Inferior parietal cortex (tissue), 1 donor: ENCODE data around the gene SNRK.

Source experiments
- DNase-seq: peaks from one replicate; pipeline ENCODE4 v3.0.0-alpha.2; 2016; ENCODE audit errors: extremely low spot score

The SNRK gene, protein sequence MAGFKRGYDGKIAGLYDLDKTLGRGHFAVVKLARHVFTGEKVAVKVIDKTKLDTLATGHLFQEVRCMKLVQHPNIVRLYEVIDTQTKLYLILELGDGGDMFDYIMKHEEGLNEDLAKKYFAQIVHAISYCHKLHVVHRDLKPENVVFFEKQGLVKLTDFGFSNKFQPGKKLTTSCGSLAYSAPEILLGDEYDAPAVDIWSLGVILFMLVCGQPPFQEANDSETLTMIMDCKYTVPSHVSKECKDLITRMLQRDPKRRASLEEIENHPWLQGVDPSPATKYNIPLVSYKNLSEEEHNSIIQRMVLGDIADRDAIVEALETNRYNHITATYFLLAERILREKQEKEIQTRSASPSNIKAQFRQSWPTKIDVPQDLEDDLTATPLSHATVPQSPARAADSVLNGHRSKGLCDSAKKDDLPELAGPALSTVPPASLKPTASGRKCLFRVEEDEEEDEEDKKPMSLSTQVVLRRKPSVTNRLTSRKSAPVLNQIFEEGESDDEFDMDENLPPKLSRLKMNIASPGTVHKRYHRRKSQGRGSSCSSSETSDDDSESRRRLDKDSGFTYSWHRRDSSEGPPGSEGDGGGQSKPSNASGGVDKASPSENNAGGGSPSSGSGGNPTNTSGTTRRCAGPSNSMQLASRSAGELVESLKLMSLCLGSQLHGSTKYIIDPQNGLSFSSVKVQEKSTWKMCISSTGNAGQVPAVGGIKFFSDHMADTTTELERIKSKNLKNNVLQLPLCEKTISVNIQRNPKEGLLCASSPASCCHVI

DNA sequence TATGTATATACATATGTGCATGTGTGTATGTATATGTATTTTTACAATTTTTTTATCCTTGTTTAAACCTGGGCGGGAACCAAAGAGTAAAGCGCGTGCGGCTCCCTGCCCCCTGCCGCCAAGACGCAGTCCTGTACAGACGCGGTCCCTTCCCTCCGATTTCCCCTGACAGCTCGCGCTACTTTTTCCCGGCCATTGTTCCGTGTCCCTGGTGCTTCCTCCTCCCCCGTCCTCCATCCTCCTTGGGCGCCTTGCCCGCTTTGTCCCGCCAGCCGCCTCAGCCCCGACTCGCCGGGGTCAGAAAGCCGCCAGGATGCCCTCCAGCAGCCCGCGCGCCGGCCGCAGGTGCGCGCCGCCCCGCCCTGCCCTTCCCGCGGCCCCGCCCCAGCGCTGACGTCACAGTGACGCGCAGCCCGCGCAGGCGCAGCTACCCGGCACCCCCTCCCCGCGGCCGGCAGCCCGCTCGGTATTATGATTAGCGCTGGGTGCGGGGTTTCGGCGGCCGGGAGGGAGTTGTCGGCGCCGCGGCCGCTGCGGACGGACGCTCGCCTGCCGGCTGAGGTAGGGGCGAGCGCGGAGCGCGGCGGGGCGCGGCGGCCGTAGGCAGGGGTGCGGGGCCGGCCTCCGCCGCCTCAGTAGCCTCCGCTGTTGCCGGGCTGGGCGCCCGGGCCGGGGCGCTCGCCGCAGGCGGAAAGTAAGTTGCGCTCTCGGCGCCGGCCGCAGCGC lies at the start of gene SNRK:
SNRK (plus strand) TSS at position 426 of the 726 bp plus-strand sequence. CDS start 16,664 bp downstream, outside the sequence.
- DNase-seq, result peak; percentile 81

DNA sequence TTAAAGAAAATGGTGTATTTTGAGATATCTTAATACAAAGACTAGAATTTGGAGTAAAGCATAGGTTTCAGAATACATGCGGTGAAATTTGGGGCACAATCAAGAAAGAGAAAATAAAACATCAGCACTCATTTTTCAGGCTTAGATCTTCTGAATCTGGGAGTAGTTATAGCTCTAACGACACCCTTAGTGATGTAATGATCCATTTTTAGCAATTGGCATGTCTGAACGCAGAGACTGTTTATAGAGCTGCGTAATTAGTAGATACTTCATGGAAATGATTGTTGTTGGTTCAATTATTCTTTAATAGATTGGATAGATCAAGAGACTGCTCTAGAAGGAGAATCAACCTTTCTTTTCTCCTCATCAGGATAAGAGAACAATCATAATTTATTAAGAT lies 47.5 kb upstream of the SNRK start:
- no peak for DNase-seq

DNA sequence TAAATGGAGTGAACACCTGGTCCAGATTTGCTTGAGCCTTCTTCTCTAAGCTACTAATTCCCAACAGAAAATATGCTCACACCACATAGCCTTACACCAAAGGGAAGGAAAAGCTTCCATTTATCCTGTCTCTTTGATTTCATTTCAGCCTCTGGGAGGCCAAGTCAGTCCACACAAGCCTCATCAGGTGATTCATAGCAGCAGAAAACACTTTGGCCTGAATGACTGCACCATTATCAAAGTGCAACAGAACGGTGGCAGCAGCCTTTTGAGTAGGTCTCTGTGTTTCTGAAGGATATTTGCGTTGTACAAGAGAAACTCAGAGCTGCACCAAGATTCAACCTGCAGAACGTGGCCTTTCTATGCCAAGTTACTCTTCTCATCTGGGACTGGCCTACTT lies 46.6 kb upstream of the SNRK start:
- DNase-seq, result no peak

DNA sequence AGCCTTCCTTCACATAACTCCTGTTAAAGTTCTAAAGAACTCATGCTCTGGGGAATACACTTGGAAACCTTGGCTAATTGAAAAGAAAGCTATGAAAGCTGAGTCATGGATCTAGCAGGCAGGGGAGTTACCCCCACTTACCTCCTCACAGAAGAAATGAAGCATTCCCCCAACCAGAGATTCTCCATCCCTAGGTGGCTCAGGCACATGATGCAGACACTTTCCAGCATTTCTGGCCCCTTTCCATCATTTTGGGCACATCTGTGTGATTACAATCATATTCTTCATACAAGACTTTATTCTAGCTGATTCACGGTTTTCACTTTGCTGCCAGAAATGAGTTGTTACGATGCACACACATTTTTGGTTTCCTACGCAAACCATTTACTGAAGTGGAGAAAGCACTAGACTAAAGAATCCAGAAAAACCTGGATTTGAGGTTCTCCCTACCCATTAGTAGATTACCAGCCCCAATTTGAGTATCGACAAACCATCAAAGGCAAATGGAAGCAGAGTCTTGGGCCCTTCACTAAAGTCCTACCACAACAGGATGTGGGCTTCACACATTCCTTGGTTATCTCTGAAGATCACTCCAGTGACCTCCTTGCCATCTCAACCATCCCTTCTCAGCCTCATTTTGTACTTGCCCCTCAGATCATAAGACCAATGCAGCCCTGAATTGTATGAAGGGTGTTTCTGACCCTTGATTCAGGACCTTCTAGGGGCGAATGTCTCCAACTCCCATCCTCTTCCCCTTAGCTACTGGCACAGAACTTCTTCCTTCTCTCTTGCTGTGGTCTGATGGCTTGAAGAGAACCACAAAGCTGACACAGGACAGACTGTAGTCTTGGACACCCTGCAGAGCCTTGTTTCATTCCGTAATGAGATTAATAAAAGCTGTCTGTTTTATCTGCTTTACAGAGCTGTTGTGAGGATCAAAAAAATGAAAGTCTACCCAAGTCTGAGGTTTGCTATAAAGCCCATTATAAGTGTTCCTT lies 42.5 kb upstream of the SNRK start:
- DNase-seq, result no peak

DNA sequence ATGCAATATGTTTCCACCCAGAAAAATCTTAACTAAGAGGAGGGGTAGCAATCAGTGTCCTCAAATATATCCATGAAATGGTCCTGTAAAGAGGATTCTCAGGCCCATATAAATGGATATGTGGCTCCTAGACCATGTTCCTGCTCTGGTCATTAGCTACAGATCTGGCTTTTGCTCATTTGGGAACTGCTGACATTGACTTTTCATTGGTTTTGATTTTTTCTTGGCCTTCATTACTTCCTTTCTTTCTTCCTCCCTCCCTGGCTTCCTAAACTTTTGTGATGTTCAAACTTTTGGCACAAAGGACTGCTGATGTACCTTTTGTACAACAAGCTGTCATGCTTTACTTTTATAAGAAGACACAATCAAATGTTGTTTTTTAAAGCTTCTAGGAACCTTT lies 41.6 kb upstream of the SNRK start:
- no peak for DNase-seq

DNA sequence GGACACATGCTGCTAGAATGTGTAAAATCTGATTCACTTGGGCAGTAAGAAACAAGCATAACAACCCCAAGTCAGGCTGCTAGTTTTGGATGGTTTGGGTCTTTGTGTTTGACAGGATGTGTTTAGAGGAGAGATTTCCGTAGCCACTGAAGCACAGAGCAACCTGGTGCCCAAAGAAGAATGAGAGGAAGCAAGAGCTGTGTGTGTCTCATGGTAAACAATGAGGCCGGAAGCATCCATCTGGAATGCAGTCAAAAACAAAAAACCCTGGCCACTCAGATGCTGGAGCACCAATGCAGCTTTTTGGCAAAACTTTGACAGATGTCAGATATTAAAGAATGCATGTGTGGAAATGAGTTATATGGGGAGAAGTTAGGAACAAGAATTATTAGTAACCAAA lies 39.4 kb upstream of the SNRK start:
- no peak for DNase-seq

DNA sequence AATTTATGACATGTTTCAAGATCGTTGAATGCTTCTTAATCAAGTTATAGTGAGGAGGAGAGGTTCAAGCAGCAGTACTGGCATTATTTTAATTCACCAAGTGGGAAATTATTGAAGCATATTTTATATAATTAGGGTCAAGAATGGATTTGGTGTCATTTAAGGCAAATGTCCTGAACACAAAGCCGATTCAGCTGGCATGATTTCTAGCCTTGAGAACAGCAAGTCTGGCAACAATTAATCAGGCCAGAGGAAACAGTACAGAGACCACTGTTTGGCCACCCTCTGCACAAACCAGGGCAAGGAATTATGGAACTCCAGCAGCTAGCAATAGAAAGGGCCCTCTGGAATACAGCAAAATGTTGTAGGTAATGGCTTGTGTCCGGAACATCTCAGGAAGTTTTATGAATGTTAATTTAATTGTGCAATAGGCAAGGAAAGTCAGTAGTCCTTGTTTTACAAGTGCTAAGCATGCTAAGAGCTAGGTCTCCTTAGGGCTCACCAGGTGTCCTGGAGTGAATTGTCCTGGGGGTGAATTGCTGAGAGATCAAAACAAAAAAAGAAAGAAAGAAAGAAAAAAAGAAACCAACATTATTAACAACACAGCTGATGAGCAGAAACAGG lies 38.7 kb upstream of the SNRK start:
- DNase-seq, result no peak

DNA sequence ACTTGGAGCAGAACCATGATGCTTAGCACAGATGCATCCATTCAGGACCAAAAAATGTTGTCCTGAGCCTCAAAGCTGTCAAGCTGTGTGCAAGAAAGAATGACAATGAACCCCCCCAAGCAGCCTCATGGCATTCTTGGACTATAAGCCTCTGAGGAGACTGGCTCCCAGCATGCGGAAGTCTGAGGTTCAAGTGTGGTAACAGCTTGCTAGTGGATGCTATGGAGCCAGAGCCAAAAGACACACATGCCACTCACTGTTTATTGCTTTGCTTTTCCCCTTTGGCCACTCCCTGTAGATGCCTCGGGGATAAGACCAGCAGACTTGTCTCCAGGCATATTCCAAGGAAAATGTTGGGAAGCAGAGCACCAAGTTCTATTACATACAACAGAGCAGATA lies 38.2 kb upstream of the SNRK start:
- no peak for DNase-seq

DNA sequence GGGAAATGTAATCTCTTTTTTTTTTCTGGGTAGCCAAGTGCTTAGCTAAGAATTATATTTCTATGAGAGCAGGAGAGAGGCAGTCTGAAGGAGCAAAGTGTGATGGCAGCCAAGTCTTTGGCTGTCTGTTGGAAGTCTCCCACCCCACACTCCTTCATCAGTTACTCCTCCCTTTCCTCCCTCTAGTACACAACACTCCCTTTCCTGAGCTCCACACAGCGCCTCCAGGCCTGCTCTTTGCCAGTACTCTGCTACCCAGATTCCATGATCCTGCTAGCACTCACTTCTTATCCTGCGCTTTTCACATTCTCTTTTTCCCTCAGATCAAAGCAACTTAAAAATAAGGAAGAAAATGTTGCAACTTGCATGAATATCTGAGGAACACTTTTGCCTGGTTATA lies 37.4 kb upstream of the SNRK start:
- no peak for DNase-seq

DNA sequence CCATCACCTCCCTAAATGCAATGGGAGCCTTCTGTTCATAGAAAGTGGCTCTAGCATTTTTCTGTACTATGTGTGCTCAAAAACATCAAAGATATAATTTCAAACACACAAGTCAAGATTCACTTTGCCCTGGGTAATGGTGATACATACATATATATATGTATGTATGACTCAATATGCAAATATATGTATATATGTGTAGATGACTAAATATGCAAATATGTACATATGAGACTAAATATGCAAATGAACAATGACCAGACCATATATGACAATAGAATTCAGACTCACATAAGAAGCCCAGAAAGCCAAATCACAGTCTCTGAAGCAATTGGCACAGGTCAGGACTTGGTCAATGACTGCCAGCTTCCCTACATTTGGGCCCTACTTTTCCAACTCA lies 36.9 kb upstream of the SNRK start:
- DNase-seq, result no peak

DNA sequence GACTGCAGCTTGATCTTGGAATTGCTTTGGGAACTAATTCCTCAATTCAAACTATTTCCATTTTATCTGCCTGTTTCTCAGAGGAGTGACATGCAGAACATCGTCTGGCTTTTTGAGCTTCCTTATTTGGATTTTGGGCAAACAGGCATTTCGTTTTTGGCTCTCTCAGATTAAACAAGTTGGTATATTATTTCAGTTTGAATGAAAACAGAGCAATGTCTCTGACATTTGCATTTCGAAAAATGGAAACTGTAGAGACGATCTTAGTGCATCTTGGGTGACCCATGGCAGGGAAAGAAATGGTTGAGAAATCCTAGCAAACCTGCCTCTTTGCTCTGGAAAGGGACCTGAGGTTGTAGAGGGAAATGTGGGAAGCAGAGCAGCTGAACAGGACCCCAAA lies 33.0 kb upstream of the SNRK start:
- DNase-seq, result no peak

DNA sequence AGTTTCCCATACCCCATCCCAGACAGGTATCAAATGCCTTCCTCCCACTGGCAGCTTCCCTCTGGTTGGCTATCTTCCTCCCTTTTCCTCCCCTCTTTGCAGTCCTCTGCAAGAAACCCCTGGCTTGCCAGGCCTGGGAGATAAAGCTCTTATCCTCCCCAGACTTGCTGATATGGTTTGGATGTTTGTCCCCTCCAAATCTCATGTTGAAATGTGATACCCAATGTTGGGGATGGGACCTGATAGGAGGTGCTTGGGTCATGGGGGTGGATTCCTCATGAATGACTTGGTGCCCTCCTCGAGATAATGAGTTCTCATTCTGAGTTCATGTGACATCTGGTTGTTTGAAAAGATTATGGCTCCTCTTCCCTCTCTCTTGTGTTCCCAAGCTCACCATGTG lies 32.2 kb upstream of the SNRK start:
- DNase-seq, result no peak

DNA sequence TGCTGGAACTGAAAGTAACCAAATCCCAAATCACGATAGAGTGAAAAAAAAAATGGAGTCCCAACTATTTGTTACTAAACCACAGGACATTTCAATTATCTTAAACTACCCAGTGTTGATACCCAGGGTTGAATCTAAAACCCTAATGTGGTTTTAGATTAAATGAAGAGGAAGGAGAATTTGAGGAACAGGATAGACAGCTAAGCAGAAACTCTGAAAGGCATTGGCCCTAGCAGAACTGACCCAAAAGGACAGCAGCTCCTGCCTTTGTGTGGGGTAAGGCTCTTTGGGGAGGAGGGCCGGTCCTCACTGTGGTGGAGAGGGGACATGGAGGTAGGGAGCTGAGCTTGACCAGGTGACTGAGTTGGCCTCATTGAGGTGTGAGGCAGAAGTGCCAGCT lies 30.7 kb upstream of the SNRK start:
- no peak for DNase-seq

DNA sequence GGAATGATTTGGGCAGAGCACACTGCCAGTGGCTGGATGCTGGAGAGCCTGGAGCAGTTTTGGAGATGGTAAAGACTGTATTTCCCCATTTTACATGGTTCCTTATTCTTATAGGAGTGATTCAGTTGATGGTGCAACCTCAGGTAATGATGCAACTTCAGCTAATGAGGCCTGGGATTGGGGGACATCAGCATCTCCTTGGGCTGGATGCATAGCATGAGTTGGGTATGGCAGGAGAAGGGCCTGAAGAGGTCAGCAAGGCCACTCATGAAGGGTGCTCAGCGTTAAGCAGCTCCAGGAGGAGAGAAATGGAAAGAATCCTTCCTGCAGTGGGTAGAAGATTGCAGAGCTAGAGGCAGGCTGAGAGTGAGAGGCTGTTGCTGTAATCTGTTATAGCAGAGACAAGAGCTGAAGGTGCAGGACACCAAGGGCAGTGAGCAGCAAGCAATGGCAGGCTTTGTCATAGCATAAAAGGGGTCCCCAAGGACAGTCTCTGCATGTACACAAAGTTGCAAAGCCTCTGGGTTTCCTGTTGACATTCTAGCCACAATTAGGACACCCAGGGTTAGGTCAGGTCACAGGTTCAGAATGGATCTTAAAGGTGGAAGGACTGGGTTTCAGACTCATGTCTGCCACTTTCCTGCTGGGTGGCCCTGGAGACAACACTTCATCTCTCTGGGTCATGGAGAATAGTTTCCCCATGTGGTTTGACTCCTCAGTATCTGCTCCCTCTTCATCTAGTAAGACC lies 29.5 kb upstream of the SNRK start:
- DNase-seq, result no peak

DNA sequence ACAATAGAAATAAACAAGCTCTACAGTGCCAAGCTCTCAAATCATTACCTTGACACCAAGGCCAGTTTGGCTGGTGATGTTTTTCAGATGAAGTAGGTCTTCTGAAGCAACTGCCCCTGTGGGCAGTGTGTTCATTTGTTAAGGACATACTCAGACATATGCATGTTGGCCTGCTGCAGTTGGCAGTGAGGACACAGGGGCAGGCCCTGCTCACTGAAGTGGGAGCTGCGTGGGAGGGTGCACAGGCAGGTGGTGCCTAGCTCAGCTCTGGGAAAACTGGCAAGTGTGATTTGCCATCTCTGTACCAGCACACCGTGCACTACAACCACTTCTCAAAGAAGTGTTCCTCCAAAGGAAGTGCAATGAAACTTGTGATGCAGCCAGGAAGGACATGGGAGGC lies 28.5 kb upstream of the SNRK start:
- DNase-seq, result no peak

DNA sequence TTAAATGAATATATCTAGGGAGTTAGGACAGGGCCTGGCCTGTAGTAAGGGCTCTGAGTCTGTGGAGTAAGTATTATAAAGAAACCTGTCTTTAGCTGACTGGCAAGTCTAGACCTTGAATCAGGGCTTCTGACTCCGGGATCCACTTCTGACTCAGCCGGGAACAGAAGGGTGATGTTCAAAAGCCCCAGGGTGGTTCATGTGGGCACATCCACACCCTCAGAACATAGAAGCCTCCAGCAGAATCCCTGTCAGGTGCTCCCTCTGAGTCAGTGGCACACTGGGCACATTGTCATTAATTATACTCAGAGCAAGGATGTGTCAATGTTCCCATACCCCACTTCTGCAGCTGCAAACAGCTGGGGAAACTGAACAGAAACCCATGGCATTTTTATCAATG lies 26.7 kb upstream of the SNRK start:
- DNase-seq, result no peak

DNA sequence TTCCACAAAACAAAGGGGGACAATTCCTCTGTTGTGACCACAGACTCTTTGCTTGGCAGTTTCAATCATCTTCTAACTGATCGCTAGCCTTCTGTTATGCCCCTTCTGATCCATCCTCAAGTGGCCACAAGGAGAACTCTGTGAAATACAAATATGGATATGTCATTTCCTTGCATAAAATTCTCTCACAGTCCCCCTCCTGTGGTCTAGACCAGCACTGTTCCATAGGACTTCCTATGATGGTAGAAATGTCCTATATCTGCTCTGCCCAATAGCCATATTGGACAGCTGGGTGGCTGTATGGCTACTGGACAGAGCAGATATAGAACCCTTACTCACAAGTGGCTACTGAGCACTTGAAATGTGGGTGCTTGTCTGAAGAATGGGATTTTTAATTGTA lies 25.9 kb upstream of the SNRK start:
- no peak for DNase-seq

DNA sequence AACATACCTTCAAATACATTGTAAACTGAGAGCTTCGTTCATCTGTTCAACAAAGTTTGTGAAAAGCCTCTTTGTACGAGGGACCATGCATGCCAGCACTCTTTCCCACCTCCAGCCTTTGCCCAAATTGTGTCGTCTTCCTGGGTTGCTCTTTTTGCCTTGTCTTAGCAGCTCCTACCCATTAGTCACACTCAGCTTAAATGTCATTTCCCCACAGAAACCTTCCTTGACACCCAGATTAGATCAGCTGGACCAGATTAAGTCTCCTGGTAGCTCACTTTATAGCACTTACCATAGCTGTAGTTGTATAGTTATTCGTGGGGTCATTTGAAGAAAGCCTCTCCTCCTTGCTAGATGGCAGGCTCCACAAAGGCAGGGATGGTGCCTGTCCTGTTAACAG lies 24.1 kb upstream of the SNRK start:
- no peak for DNase-seq

DNA sequence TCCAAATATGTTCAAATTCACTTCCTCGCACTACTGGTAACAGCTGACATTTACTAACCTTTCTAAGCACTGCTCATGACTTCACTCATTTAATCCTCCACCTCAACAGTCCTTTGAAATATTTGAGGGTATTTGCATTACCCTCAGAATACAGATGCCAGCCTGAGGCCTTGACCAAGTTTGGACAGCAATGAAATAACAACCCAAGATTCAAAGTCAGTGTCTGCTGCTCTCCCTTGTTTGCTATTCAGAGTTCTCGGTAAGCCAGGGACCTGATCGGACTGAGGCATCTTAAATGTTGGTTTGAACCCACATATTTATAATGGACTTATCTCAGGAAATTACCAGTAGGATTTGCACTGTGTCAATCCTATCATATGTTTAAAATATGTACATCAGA lies 19.9 kb upstream of the SNRK start:
- no peak for DNase-seq

DNA sequence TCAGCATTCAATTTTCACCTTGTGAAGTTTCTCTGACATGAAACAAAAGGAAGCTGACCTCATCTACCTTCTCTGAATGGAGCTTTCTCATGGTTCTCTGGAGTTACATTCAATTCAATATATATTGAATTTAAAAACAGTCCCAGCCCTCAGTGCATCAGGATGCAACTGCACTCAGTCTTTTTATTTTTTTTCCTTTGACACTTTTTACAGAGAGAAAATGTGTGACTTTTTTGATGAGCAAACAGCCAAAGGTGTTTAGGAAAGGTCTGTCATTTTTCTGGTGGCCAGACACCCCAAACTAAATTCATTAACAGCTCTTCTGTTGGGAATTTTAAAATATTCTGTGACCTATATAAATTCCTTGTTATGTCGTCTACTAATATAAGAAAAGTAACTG lies 19.3 kb upstream of the SNRK start:
- no peak for DNase-seq
